ENCODE measurements around the gene MAEA.

The MAEA gene

DNA sequence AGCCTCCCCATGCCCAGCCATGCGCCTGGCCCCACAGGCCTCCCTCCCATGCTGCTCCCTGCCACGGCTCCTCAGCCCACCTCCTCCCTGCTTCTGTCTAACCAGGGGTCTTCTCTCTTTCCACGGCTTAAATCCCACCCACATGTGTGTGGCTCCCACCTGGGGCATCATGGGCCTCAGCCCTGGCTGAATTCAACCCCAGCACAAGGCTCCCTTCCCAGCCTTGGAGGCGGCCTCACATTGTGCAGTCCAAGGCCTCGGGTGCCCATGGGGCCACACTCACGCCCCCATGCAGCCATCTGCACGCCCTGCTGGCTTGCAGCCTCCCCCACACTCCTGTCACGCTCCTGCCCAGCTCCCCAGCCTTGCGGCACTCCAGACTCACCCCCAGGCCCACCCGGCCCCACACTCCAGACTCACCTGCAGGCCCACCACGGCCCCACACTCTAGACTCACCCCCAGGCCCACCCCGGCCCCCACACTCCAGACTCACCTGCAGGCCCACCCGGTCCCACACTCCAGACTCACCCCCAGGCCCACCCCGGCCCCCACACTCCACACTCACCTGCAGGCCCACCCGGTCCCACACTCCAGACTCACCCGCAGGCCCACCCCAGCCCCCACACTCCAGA is 27.0 kb downstream of the MAEA start:
- no peaks in the 10 kb centered on the region for H3K9me3 ChIP-seq (ENCODE audit: insufficient read depth, low read length)
- no peaks in the 10 kb centered on the region for H4K20me1 ChIP-seq (ENCODE audit: low read depth, low read length)
- no peak overlapping the region for H3K9ac ChIP-seq (ENCODE audit: low read length)
- no peaks in the 10 kb centered on the region for H3K27me3 ChIP-seq (ENCODE audit: low read length)
- no peaks in the 10 kb centered on the region for H3F3A ChIP-seq (ENCODE audit: insufficient read depth)
- H3K9me2 ChIP-seq (replicated peaks; ENCODE audit: insufficient read depth, low read length), result no peaks in the 10 kb centered on the region
- no peaks in the 10 kb centered on the region for H3K79me2 ChIP-seq (ENCODE audit: insufficient read depth, low read length)
- no peak overlapping the region for H3K27ac ChIP-seq (ENCODE audit: low read depth, low read length)
- no peak for TF ChIP-seq EZH2phosphoT487 (conservative IDR thresholded peaks at IDR 0.05; ENCODE audit: low read length)
- TF ChIP-seq, protein P1, sequence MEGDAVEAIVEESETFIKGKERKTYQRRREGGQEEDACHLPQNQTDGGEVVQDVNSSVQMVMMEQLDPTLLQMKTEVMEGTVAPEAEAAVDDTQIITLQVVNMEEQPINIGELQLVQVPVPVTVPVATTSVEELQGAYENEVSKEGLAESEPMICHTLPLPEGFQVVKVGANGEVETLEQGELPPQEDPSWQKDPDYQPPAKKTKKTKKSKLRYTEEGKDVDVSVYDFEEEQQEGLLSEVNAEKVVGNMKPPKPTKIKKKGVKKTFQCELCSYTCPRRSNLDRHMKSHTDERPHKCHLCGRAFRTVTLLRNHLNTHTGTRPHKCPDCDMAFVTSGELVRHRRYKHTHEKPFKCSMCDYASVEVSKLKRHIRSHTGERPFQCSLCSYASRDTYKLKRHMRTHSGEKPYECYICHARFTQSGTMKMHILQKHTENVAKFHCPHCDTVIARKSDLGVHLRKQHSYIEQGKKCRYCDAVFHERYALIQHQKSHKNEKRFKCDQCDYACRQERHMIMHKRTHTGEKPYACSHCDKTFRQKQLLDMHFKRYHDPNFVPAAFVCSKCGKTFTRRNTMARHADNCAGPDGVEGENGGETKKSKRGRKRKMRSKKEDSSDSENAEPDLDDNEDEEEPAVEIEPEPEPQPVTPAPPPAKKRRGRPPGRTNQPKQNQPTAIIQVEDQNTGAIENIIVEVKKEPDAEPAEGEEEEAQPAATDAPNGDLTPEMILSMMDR (IDR thresholded peaks at IDR 0.05; ENCODE audit: insufficient read depth, low read length, poor library complexity, severe bottlenecking), result no peak
- H3K4me3 ChIP-seq (ENCODE audit: insufficient read depth, low read length, poor library complexity, severe bottlenecking), result no peak overlapping the region
- no peak overlapping the region for H3K4me2 ChIP-seq (ENCODE audit: low read depth, low read length, poor library complexity, severe bottlenecking)
- H3K36me3 ChIP-seq (ENCODE audit: low read length), result peaks cover 4% of the 10 kb centered on the region; the same call in 1 of the 2 replicates
- no peak overlapping the region for H2AFZ ChIP-seq (ENCODE audit: low read depth, low read length, severe bottlenecking)

- TF ChIP-seq, protein P1 (IDR thresholded peaks at IDR 0.05; ENCODE audit: insufficient read depth, low read length, poor library complexity, severe bottlenecking), result no peak
- no peak for TF ChIP-seq EZH2phosphoT487 (conservative IDR thresholded peaks at IDR 0.05; ENCODE audit: low read length)
- H3K9me3 ChIP-seq (ENCODE audit: insufficient read depth, low read length), result no peaks in the 10 kb centered on the region
- H3K4me3 ChIP-seq (ENCODE audit: insufficient read depth, low read length, poor library complexity, severe bottlenecking), result no peak overlapping the region
- no peaks in the 10 kb centered on the region for H3K9me2 ChIP-seq (replicated peaks; ENCODE audit: insufficient read depth, low read length)
- H3F3A ChIP-seq (ENCODE audit: insufficient read depth), result no peaks in the 10 kb centered on the region
- H2AFZ ChIP-seq (ENCODE audit: low read depth, low read length, severe bottlenecking), result no peak overlapping the region
- H3K4me2 ChIP-seq (ENCODE audit: low read depth, low read length, poor library complexity, severe bottlenecking), result no peak overlapping the region
- no peaks in the 10 kb centered on the region for H3K79me2 ChIP-seq (ENCODE audit: insufficient read depth, low read length)
- peaks cover 4% of the 10 kb centered on the region; the same call in 1 of the 2 replicates for H3K36me3 ChIP-seq (ENCODE audit: low read length)
- no peaks in the 10 kb centered on the region for H3K27me3 ChIP-seq (ENCODE audit: low read length)
- no peaks in the 10 kb centered on the region for H4K20me1 ChIP-seq (ENCODE audit: low read depth, low read length)
- H3K27ac ChIP-seq (ENCODE audit: low read depth, low read length), result no peak overlapping the region
- H3K9ac ChIP-seq (ENCODE audit: low read length), result no peak overlapping the region
These were observed 27.7 kb downstream of the MAEA start for GRCh38 chr4:1317177-1318045.

GRCh38 chr4:1318046-1318375 is 28.3 kb downstream of the MAEA start:
- H3K36me3 ChIP-seq (ENCODE audit: low read length), result peaks cover 4% of the 10 kb centered on the region; the same call in 1 of the 2 replicates
- no peak overlapping the region for H3K4me2 ChIP-seq (ENCODE audit: low read depth, low read length, poor library complexity, severe bottlenecking)
- no peaks in the 10 kb centered on the region for H4K20me1 ChIP-seq (ENCODE audit: low read depth, low read length)
- H3K79me2 ChIP-seq (ENCODE audit: insufficient read depth, low read length), result no peaks in the 10 kb centered on the region
- H3K9ac ChIP-seq (ENCODE audit: low read length), result no peak overlapping the region
- no peaks in the 10 kb centered on the region for H3K9me2 ChIP-seq (replicated peaks; ENCODE audit: insufficient read depth, low read length)
- TF ChIP-seq, protein P1 (IDR thresholded peaks at IDR 0.05; ENCODE audit: insufficient read depth, low read length, poor library complexity, severe bottlenecking), result no peak
- TF ChIP-seq EZH2phosphoT487 (conservative IDR thresholded peaks at IDR 0.05; ENCODE audit: low read length), result no peak
- no peak overlapping the region for H3K4me3 ChIP-seq (ENCODE audit: insufficient read depth, low read length, poor library complexity, severe bottlenecking)
- no peaks in the 10 kb centered on the region for H3K27me3 ChIP-seq (ENCODE audit: low read length)
- H3K27ac ChIP-seq (ENCODE audit: low read depth, low read length), result no peak overlapping the region
- no peak overlapping the region for H2AFZ ChIP-seq (ENCODE audit: low read depth, low read length, severe bottlenecking)
- H3F3A ChIP-seq (ENCODE audit: insufficient read depth), result no peaks in the 10 kb centered on the region
- H3K9me3 ChIP-seq (ENCODE audit: insufficient read depth, low read length), result no peaks in the 10 kb centered on the region
